ENCODE measurements around the gene RHAG. TPM values are rescaled to one million over a fixed set of nuclear protein-coding genes. Genes with fewer than 3 reads are reported as not detected.

Gene RHAG
- total and polyA plus RNA-seq, 2 of the 8 experiments (the other 6 are each of a cell fraction or from before 2014, with no cell fraction given): not detected

DNA sequence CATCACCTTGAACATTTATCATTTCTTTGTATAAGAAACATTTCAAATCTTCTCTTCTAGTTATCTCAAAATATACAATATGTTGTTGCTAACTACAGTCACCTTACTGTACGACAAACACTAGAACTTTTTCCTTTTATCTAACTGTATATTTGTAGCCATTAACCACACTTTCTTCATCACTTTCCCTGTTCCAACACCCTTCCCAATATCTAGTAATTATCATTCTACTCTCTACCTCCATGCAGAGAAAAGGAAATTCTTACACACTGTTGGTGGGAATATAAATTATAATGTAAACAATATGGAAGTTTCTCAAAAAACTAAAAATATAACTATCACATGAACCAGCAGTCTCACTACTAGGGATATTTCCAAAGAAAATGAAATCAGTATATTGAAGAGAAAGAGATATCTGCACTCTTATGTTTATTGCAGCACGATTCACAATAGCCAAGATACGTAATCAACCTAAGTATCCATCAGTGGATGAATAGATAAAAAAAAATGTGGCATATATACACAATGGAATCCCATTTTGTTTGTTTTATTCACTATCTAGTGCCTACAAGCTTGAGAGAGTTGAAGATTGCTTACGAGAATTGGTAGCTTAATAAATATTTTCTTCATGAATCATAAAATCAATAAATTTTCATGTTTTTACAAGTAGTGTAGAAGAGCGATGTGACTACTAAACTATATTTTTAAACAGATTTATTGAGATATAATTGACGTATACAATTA, 2.4 kb downstream of the RHAG start:
- H3K9ac ChIP-seq (replicated peaks in 1 of 4; ENCODE audit: extremely low read depth in 1 of 4, low read depth in 3 of 4, low read length in 3 of 4): no peak overlapping the region
- H3K36me3 ChIP-seq (ENCODE audit: control insufficient read depth in 2 of 4, insufficient read depth in 4 of 4, low read length in 3 of 4): no peaks in the 10 kb centered on the region
- no peak overlapping the region for H2BK15ac ChIP-seq (ENCODE audit: low read length)
- H3K4me3 ChIP-seq (ENCODE audit: extremely low read depth in 1 of 4, insufficient read depth in 2 of 4, low read depth in 3 of 4, low read length in 4 of 4): no peak overlapping the region
- CTCF ChIA-PET (ENCODE audit: partially characterized antibody): no interaction called here
- no peak overlapping the region for H4K5ac ChIP-seq (ENCODE audit: insufficient read length, low read depth, low read length)
- H3K4me1 ChIP-seq (replicated peaks in 1 of 4; ENCODE audit: control insufficient read depth in 3 of 4, insufficient read depth in 4 of 4, low read length in 3 of 4): peaks cover 0 to 2% (median 0%) of the 10 kb centered on the region in 4 experiments; a peak in 1 of 7 replicates
- no peak overlapping the region for H2BK120ac ChIP-seq (replicated peaks; ENCODE audit: low read depth, low read length)
- no peak overlapping the region for H3K18ac ChIP-seq (ENCODE audit: extremely low read depth, low read length)
- no peak overlapping the region for H3K27ac ChIP-seq (ENCODE audit: low read depth, low read length)
- TF ChIP-seq GTF2F1 (IDR thresholded peaks at IDR 0.05; ENCODE audit: borderline replicate concordance, low read depth, low read length) (no peak), ASH2L (IDR thresholded peaks at IDR 0.05; ENCODE audit: low read length) (no peak), CBX5 (IDR thresholded peaks at IDR 0.05; ENCODE audit: low read depth, low read length) (no peak), SP2 (IDR thresholded peaks at IDR 0.05; ENCODE audit: low read length) (no peak), TCF12 (IDR thresholded peaks at IDR 0.05; ENCODE audit: low read depth, low read length) (no peak), NANOG (IDR thresholded peaks at IDR 0.05; ENCODE audit: insufficient read depth, low read depth, low read length, poor library complexity, severe bottlenecking) (no peak)
- H4K91ac ChIP-seq (replicated peaks; ENCODE audit: insufficient read length, low read length): no peak overlapping the region
- no peak overlapping the region for H3K4me2 ChIP-seq (ENCODE audit: insufficient read depth in 1 of 2, low read depth in 2 of 2, low read length in 2 of 2)
- no peaks in the 10 kb centered on the region for H3K23me2 ChIP-seq (ENCODE audit: low read depth, low read length)
- WGBS, 2 experiments (ENCODE audit: extremely low coverage in 1 of 2, insufficient coverage in 1 of 2, insufficient read length in 1 of 2, insufficient replicate concordance in 2 of 2, low coverage in 1 of 2, low lambda C conversion rate in 2 of 2, missing lambda C conversion rate in 1 of 2): 92% methylated on average over 6 of the region's 6 CpGs; no CpG with 5 or more reads in 1 of the 2 experiments
- no peak overlapping the region for H2AK5ac ChIP-seq (ENCODE audit: low read depth, low read length)
- no peak overlapping the region for H3K56ac ChIP-seq (replicated peaks; ENCODE audit: insufficient read length, low read depth, low read length)
- H2BK20ac ChIP-seq (ENCODE audit: low read length): no peak overlapping the region
- H3K27me3 ChIP-seq (replicated peaks in 1 of 4; ENCODE audit: control insufficient read depth in 3 of 4, extremely low read depth in 1 of 4, insufficient read depth in 3 of 4, low read length in 3 of 4): no peaks in the 10 kb centered on the region
- H2BK5ac ChIP-seq (ENCODE audit: low read depth, low read length): no peak overlapping the region
- no peaks in the 10 kb centered on the region for H3K79me2 ChIP-seq (ENCODE audit: control insufficient read depth in 1 of 2, insufficient read depth in 2 of 2, low read length in 2 of 2)
- no peak overlapping the region for H3K14ac ChIP-seq (ENCODE audit: insufficient read length)
- DNase-seq (ENCODE audit: low read depth in 1 of 2, low spot score in 2 of 2) (no peak), FAIRE-seq (no peak)
- H3K23ac ChIP-seq (ENCODE audit: insufficient read length): no peak overlapping the region
- no peaks in the 10 kb centered on the region for H3K79me1 ChIP-seq (ENCODE audit: low read depth, low read length)
- no peaks in the 10 kb centered on the region for H3K9me3 ChIP-seq (ENCODE audit: insufficient read depth in 2 of 2, low read depth in 1 of 2, low read length in 1 of 2)
- no peaks in the 10 kb centered on the region for H4K20me1 ChIP-seq (replicated peaks in 1 of 2; ENCODE audit: control insufficient read depth in 1 of 2, insufficient read depth in 2 of 2, low read length in 2 of 2)
- H2BK12ac ChIP-seq (ENCODE audit: low read depth, low read length): no peak overlapping the region
- H4K8ac ChIP-seq (ENCODE audit: extremely low read depth, insufficient read depth, low read length): no peak overlapping the region
- POLR2A ChIA-PET (ENCODE audit: partially characterized antibody): no interaction called here
- no peak overlapping the region for H2AFZ ChIP-seq (ENCODE audit: low read length)
- no peak overlapping the region for H3K4ac ChIP-seq (replicated peaks; ENCODE audit: insufficient read length, low read depth, low read length)
